Fibroblast of lung (primary cell): ENCODE results near the gene RAB11FIP5. TPM values are rescaled to one million over a fixed set of nuclear protein-coding genes. Genes with fewer than 3 reads are reported as not detected.

Experiments used
- DNase-seq, 2 donors: peaks; one replicate each; pipeline versions ENCODE4 v3.0.0 to v3.0.0-alpha.2; 2010; ENCODE audit warnings: low read depth in 2 of 2
- H2AFZ ChIP-seq: 2 replicates; pipeline ENCODE4 v1.5.1; 2012; ENCODE audit warnings: low read length, control low read depth, inconsistent platforms
- H3K27ac ChIP-seq: 2 replicates; pipeline ENCODE4 v1.5.1; 2011; ENCODE audit warnings: low read length, control low read depth; ENCODE audit not compliant: insufficient read depth
- H3K27me3 ChIP-seq: 2 replicates; pipeline ENCODE4 v1.5.1; 2011; ENCODE audit warnings: mild to moderate bottlenecking, low read length; ENCODE audit not compliant: control insufficient read depth, insufficient read depth
- H3K36me3 ChIP-seq: 2 replicates; pipeline ENCODE4 v1.5.1; 2011; ENCODE audit warnings: low read length; ENCODE audit not compliant: control insufficient read depth, insufficient read depth
- H3K4me1 ChIP-seq: 2 replicates; pipeline ENCODE4 v1.5.1; 2011; ENCODE audit warnings: low read length; ENCODE audit not compliant: control insufficient read depth, insufficient read depth; ENCODE audit errors: extremely low read depth
- H3K4me2 ChIP-seq: 2 replicates; pipeline ENCODE4 v1.5.1; 2011; ENCODE audit warnings: low read length, control low read depth; ENCODE audit not compliant: insufficient read depth; ENCODE audit errors: extremely low read depth
- H3K4me3 ChIP-seq, 4 experiments: fragments of 200-600 bp in 1 of 4; sonication (generic) in 1 of 4; replicated peaks in 1 of 4; 2 replicates each; pipeline ENCODE4 v1.5.1; 2011 to 2016; ENCODE audit warnings: low read length in 4 of 4, low read depth in 3 of 4, mild to moderate bottlenecking in 3 of 4, control low read depth in 2 of 4, inconsistent platforms in 1 of 4, mixed read lengths in 1 of 4; ENCODE audit not compliant: insufficient read depth in 1 of 4; ENCODE audit errors: control extremely low read depth in 1 of 4
- H3K79me2 ChIP-seq: 2 replicates; pipeline ENCODE4 v1.5.1; 2012; ENCODE audit warnings: mild to moderate bottlenecking, low read length, inconsistent platforms; ENCODE audit not compliant: control insufficient read depth, insufficient read depth
- H3K9ac ChIP-seq: 2 replicates; pipeline ENCODE4 v1.5.1; 2011; ENCODE audit warnings: mild to moderate bottlenecking, low read length, control low read depth; ENCODE audit not compliant: insufficient read depth
- H3K9me3 ChIP-seq: 2 replicates; pipeline ENCODE4 v1.5.1; 2012; ENCODE audit warnings: low read depth, low read length; ENCODE audit not compliant: control insufficient read depth, insufficient read depth
- H4K20me1 ChIP-seq: 2 replicates; pipeline ENCODE4 v1.5.1; 2011; ENCODE audit warnings: low read length; ENCODE audit not compliant: control insufficient read depth, insufficient read depth; ENCODE audit errors: extremely low read depth
- EZH2 ChIP-seq: IDR thresholded peaks from 2 replicates; pipeline ENCODE4 v1.5.1; 2012; ENCODE audit warnings: low read length, control low read depth, mild to moderate bottlenecking; ENCODE audit errors: missing control alignments
- polyA plus RNA-seq, 2 donors: library from polyadenylated mRNA; depleted of rRNA in 1 of 2; stranded (reverse) in 1 of 2; unstranded in 1 of 2; fragments of >200 nt; gene quantifications; 2 replicates each; pipeline ENCODE4 v1.2.1, GENCODE V29; 2011 to 2012; ENCODE audit warnings: missing spikeins in 1 of 2
- total RNA-seq: library from RNA; depleted of rRNA; stranded (reverse); fragments of >200 nt; gene quantifications from 2 replicates; pipeline ENCODE4 v1.2.1, GENCODE V29; 2014
- TF ChIP-seq, protein P1 (sequence below), 2 donors: IDR thresholded peaks in 1 of 2; conservative IDR thresholded peaks in 1 of 2; 1 replicate in 1 of 2; 2 replicates in 1 of 2; pipeline ENCODE4 v1.5.1; 2011 to 2012; ENCODE audit warnings: low read length in 2 of 2, control low read depth in 1 of 2, inconsistent platforms in 1 of 2, low read depth in 1 of 2, mild to moderate bottlenecking in 1 of 2

Gene RAB11FIP5
- total and polyA plus RNA-seq, 2 donors (not counting 1 experiment from before 2014, with no cell fraction given) = 27.7 to 35.0 TPM

DNA sequence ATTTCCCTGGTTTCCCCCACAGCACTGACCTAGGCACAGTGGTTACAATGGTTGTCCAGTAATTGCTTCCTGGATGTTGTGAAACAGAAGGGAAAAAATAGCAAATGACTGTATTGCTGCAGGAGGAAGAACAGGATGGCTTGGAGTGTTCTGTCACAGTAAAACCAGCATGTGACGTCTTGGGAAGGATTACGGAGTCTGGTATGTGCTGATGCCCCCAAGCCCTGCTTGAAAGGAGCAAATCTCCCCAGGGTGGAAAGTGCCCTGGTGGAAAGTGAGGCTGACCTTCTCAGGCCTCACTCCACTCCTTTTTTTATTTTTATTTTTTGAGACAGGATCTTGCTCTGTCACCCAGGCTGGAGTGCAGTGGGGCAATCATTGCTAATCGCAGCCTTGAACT is 7.8 kb downstream of the RAB11FIP5 start:
- no peaks in the 10 kb centered on the region for H3K9me3 ChIP-seq
- no peak overlapping the region for H3K4me3 ChIP-seq
- no peak overlapping the region for H2AFZ ChIP-seq
- H3K27ac ChIP-seq = no peak overlapping the region
- peaks cover 84% of the 10 kb centered on the region for H3K79me2 ChIP-seq
- no peak for DNase-seq
- peaks cover 26% of the 10 kb centered on the region for H3K4me1 ChIP-seq
- H3K9ac ChIP-seq = no peak overlapping the region
- TF ChIP-seq, protein P1, sequence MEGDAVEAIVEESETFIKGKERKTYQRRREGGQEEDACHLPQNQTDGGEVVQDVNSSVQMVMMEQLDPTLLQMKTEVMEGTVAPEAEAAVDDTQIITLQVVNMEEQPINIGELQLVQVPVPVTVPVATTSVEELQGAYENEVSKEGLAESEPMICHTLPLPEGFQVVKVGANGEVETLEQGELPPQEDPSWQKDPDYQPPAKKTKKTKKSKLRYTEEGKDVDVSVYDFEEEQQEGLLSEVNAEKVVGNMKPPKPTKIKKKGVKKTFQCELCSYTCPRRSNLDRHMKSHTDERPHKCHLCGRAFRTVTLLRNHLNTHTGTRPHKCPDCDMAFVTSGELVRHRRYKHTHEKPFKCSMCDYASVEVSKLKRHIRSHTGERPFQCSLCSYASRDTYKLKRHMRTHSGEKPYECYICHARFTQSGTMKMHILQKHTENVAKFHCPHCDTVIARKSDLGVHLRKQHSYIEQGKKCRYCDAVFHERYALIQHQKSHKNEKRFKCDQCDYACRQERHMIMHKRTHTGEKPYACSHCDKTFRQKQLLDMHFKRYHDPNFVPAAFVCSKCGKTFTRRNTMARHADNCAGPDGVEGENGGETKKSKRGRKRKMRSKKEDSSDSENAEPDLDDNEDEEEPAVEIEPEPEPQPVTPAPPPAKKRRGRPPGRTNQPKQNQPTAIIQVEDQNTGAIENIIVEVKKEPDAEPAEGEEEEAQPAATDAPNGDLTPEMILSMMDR (conservative IDR thresholded peaks at IDR 0.05 in 1 of 2, IDR thresholded peaks at IDR 0.05 in 1 of 2; ENCODE audit: low read depth in 1 of 2, low read length in 2 of 2) = no peak
- H3K27me3 ChIP-seq = no peaks in the 10 kb centered on the region
- no peaks in the 10 kb centered on the region for H4K20me1 ChIP-seq
- no peaks in the 10 kb centered on the region for H3K36me3 ChIP-seq
- H3K4me2 ChIP-seq = no peak overlapping the region

DNA sequence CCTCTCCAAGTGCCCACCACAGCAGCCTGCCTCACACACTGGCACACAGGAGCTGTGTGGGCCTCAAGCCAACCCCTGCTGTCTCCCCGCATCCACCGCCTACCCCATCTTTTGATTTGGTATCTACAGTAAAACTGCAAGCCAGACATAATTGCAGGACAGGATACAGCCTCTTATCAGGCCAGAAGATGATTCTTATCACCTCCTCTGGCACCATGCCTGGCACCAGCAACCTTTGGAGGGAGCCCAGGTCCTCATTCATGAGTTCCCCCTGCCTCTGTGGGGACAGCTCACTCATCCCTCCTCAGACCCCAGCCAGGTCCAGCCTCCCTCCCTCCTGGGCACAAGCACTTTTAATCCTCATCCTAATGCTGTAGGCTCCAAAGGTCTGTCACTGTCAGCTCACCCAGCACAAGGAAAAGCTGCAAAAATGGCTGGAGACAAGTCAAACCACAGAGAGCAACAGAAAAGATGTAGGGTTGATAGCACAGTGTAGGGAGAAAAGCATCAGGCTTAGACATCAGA is 9.7 kb downstream of the RAB11FIP5 start:
- Histone ChIP-seq H3K9me3 (no peaks in the 10 kb centered on the region), H3K4me2 (no peak overlapping the region), H3K9ac (no peak overlapping the region), H3K79me2 (peaks cover 80% of the 10 kb centered on the region), H3K27ac (no peak overlapping the region), H3K4me3 (no peak overlapping the region), H2AFZ (no peak overlapping the region), H3K27me3 (no peaks in the 10 kb centered on the region), H3K36me3 (no peaks in the 10 kb centered on the region), H4K20me1 (no peaks in the 10 kb centered on the region), H3K4me1 (peaks cover 24% of the 10 kb centered on the region)
- no peak for DNase-seq
- TF ChIP-seq, protein P1 (conservative IDR thresholded peaks at IDR 0.05 in 1 of 2, IDR thresholded peaks at IDR 0.05 in 1 of 2; ENCODE audit: low read depth in 1 of 2, low read length in 2 of 2) = no peak
- no peak for TF ChIP-seq EZH2

DNA sequence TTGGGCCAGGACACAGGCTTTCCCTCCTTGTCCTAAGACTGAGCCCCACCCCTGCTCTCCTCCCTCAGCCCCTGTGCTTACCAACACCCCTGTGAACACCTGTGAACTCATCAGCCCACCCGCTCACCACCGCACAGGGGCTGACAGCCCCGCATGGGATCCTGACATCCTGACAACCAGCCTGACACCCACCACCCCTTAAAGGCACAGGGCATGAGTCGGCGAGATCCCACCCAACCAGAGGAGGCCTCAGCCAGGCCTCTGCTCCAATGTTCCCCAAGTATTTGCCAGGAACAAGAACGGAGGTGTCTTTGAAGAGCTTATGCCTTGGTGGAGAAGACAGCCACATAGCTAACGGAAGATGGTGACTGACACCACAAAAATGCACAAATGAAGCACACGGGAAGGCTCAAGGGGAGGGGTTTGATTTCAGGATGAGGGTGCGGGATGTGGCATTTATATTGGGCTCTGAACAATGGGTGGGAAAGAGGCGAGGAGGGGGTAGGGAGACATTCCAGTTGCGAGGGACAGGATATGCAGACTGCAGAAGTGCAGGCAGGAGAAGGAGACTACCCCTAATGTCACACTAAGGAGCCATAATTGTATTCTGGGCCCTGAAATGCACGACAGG is 11.0 kb downstream of the RAB11FIP5 start:
- H3K9ac ChIP-seq = no peak overlapping the region

More for the DNA sequence above, 11.0 kb downstream of the RAB11FIP5 start:
- no peak overlapping the region for H3K4me2 ChIP-seq
- DNase-seq = peak in 1 of 2 donors; percentile 66
- no peak overlapping the region for H3K4me3 ChIP-seq
- no peaks in the 10 kb centered on the region for H3K27me3 ChIP-seq
- H3K4me1 ChIP-seq = peaks cover 11% of the 10 kb centered on the region
- no peak for TF ChIP-seq EZH2
- TF ChIP-seq, protein P1 (conservative IDR thresholded peaks at IDR 0.05 in 1 of 2, IDR thresholded peaks at IDR 0.05 in 1 of 2; ENCODE audit: low read depth in 1 of 2, low read length in 2 of 2) = no peak
- H3K36me3 ChIP-seq = no peaks in the 10 kb centered on the region
- no peaks in the 10 kb centered on the region for H3K9me3 ChIP-seq
- H4K20me1 ChIP-seq = no peaks in the 10 kb centered on the region
- peaks cover 77% of the 10 kb centered on the region for H3K79me2 ChIP-seq
- H3K27ac ChIP-seq = no peak overlapping the region
- H2AFZ ChIP-seq = no peak overlapping the region
